ACC112 (cell line): Measurements from ENCODE around the gene C9orf50.
A peak's percentile ranks its signal among the peaks of the same experiment; 100 is the strongest.

Experiments used
- H2AFZ ChIP-seq: fragments of 200-600 bp; sonication (generic); one replicate; pipeline ENCODE4 v1.6.0; 2017; ENCODE audit warnings: antibody characterized with exemption, low read length; ENCODE audit not compliant: unreplicated experiment
- H3K27ac ChIP-seq: fragments of 200-600 bp; sonication (generic); 2 replicates; pipeline ENCODE4 v1.5.1; 2014; ENCODE audit warnings: low read depth, mild to moderate bottlenecking, antibody characterized with exemption, low read length, moderate library complexity
- H3K27me3 ChIP-seq: fragments of 200-600 bp; sonication (generic); 2 replicates; pipeline ENCODE4 v1.6.1; 2014; ENCODE audit warnings: mild to moderate bottlenecking, antibody characterized with exemption, low read length, moderate library complexity, mixed read lengths; ENCODE audit not compliant: insufficient read depth
- H3K36me3 ChIP-seq: fragments of 200-600 bp; sonication (generic); 2 replicates; pipeline ENCODE4 v1.6.1; 2016; ENCODE audit warnings: mild to moderate bottlenecking, antibody characterized with exemption, low read length, moderate library complexity, mixed read lengths; ENCODE audit not compliant: insufficient read depth
- H3K4me1 ChIP-seq: fragments of 200-600 bp; sonication (generic); one replicate; pipeline ENCODE4 v1.6.1; 2016; ENCODE audit warnings: low read length, mixed read lengths; ENCODE audit not compliant: insufficient read depth, unreplicated experiment, control insufficient read depth
- H3K4me3 ChIP-seq: fragments of 200-600 bp; sonication (generic); 2 replicates; pipeline ENCODE4 v1.5.1; 2014; ENCODE audit warnings: mild to moderate bottlenecking, low read depth, low read length
- H3K79me2 ChIP-seq: fragments of 200-600 bp; sonication (generic); one replicate; pipeline ENCODE4 v1.6.0; 2016; ENCODE audit warnings: low read length; ENCODE audit not compliant: control insufficient read depth, unreplicated experiment, insufficient read depth

C9orf50 gene

GRCh38 chr9:129575818-129576217 lies 45.1 kb downstream of the C9orf50 start:
- peak overlapping the region; percentile 9 for H2AFZ ChIP-seq
- H3K79me2 ChIP-seq, result no peaks in the 10 kb centered on the region

GRCh38 chr9:129574911-129575585 lies 45.9 kb downstream of the C9orf50 start:
- no peak overlapping the region for H3K4me3 ChIP-seq
- no peaks in the 10 kb centered on the region for H3K36me3 ChIP-seq
- peak overlapping the region; percentile 9 for H2AFZ ChIP-seq
- H3K79me2 ChIP-seq, result no peaks in the 10 kb centered on the region
- peaks cover 18% of the 10 kb centered on the region for H3K4me1 ChIP-seq
- H3K27ac ChIP-seq, result peak overlapping the region; percentile 29; the same call in 1 of the 2 replicates
- H3K27me3 ChIP-seq, result no peaks in the 10 kb centered on the region

More at GRCh38 chr9:129575818-129576217, 45.1 kb downstream of the C9orf50 start:
- H3K36me3 ChIP-seq, result no peaks in the 10 kb centered on the region
- no peak overlapping the region for H3K27ac ChIP-seq
- no peaks in the 10 kb centered on the region for H3K27me3 ChIP-seq
- H3K4me3 ChIP-seq, result no peak overlapping the region
- peaks cover 10% of the 10 kb centered on the region for H3K4me1 ChIP-seq

- Histone ChIP-seq H3K36me3 (no peaks in the 10 kb centered on the region), H3K27ac (no peak overlapping the region), H3K4me3 (no peak overlapping the region), H3K79me2 (no peaks in the 10 kb centered on the region), H2AFZ (no peak overlapping the region), H3K27me3 (no peaks in the 10 kb centered on the region), H3K4me1 (peaks cover 27% of the 10 kb centered on the region)
Observed at GRCh38 chr9:129573977-129574376, 46.9 kb downstream of the C9orf50 start.

GRCh38 chr9:129572517-129572916 lies 48.4 kb downstream of the C9orf50 start:
- Histone ChIP-seq H3K79me2 (no peaks in the 10 kb centered on the region), H2AFZ (no peak overlapping the region), H3K27me3 (no peaks in the 10 kb centered on the region), H3K4me3 (no peak overlapping the region), H3K36me3 (no peaks in the 10 kb centered on the region), H3K27ac (no peak overlapping the region), H3K4me1 (peaks cover 27% of the 10 kb centered on the region)

GRCh38 chr9:129572052-129572425 lies 48.9 kb downstream of the C9orf50 start:
- Histone ChIP-seq H3K27me3 (no peaks in the 10 kb centered on the region), H3K4me3 (no peak overlapping the region), H3K4me1 (peaks cover 27% of the 10 kb centered on the region), H3K27ac (no peak overlapping the region), H3K36me3 (no peaks in the 10 kb centered on the region), H2AFZ (no peak overlapping the region), H3K79me2 (no peaks in the 10 kb centered on the region)

- H3K4me3 ChIP-seq, result no peak overlapping the region; the same call in 1 of the 2 replicates
- H3K27me3 ChIP-seq, result no peaks in the 10 kb centered on the region
- H3K36me3 ChIP-seq, result no peaks in the 10 kb centered on the region
- peak overlapping the region; percentile 8 for H2AFZ ChIP-seq
- no peaks in the 10 kb centered on the region for H3K79me2 ChIP-seq
- peak overlapping the region; percentile 94 for H3K27ac ChIP-seq
- peaks cover 23% of the 10 kb centered on the region for H3K4me1 ChIP-seq
Observed at GRCh38 chr9:129571298-129572051, 49.4 kb downstream of the C9orf50 start.

GRCh38 chr9:129570450-129571297 lies 50.2 kb downstream of the C9orf50 start:
- Histone ChIP-seq H3K27me3 (no peaks in the 10 kb centered on the region), H3K27ac (peak overlapping the region; percentile 94), H2AFZ (peak overlapping the region; percentile 8), H3K36me3 (no peaks in the 10 kb centered on the region), H3K4me3 (peak overlapping the region; percentile 16; the same call in 1 of the 2 replicates), H3K4me1 (peaks cover 23% of the 10 kb centered on the region), H3K79me2 (no peaks in the 10 kb centered on the region)

GRCh38 chr9:129569502-129570449 lies 51.1 kb downstream of the C9orf50 start:
- Histone ChIP-seq H3K79me2 (no peaks in the 10 kb centered on the region), H3K27me3 (no peaks in the 10 kb centered on the region), H2AFZ (no peak overlapping the region), H3K4me1 (peaks cover 23% of the 10 kb centered on the region), H3K4me3 (peak overlapping the region; percentile 63; the same call in 1 of the 2 replicates), H3K36me3 (no peaks in the 10 kb centered on the region), H3K27ac (peak overlapping the region; percentile 94)

GRCh38 chr9:129568560-129569501 lies 52.1 kb downstream of the C9orf50 start:
- H3K27ac ChIP-seq, result peak overlapping the region; percentile 94
- H3K79me2 ChIP-seq, result no peaks in the 10 kb centered on the region
- peak overlapping the region; percentile 65 for H2AFZ ChIP-seq
- H3K27me3 ChIP-seq, result no peaks in the 10 kb centered on the region
- no peaks in the 10 kb centered on the region for H3K36me3 ChIP-seq
- H3K4me1 ChIP-seq, result peaks cover 23% of the 10 kb centered on the region
- peak overlapping the region; percentile 70 for H3K4me3 ChIP-seq
